HG03196 (cell line): Measurements from ENCODE around the gene PNN.
"Not testable (repeated sequence)": the region's sequence is repeated elsewhere in the genome, so short reads cannot be mapped to it uniquely, and the experiment has no call there.

Experiments
- ATAC-seq: cut with Tn5 transposase; IDR thresholded peaks from one replicate; pipeline ENCODE4 v1.9.1; 2021; ENCODE audit not compliant: unreplicated experiment

Gene PNN

GRCh38 chr14:39180553-39180952 is 5.5 kb downstream of the PNN start:
- no peak for ATAC-seq

GRCh38 chr14:39181026-39181692 is 6.1 kb downstream of the PNN start:
- ATAC-seq = no peak

- ATAC-seq = no peak
Observed at GRCh38 chr14:39181693-39182047, 6.6 kb downstream of the PNN start.

- no peak for ATAC-seq
Observed at GRCh38 chr14:39182770-39183684, 8.0 kb downstream of the PNN start.

GRCh38 chr14:39183685-39184003 is 8.6 kb downstream of the PNN start:
- not testable (repeated sequence) for ATAC-seq

GRCh38 chr14:39184628-39185255 is 9.7 kb downstream of the PNN start:
- ATAC-seq = no peak

GRCh38 chr14:39185256-39186049 is 10.4 kb downstream of the PNN start:
- no peak for ATAC-seq

GRCh38 chr14:39186941-39187525 is 12.0 kb downstream of the PNN start:
- no peak for ATAC-seq

GRCh38 chr14:39203659-39204606 is 28.9 kb downstream of the PNN start:
- ATAC-seq = no peak

GRCh38 chr14:39207430-39207829 is 32.4 kb downstream of the PNN start:
- not testable (repeated sequence) for ATAC-seq

- ATAC-seq = no peak
Observed at GRCh38 chr14:39211109-39211741, 36.2 kb downstream of the PNN start.

GRCh38 chr14:39212034-39212433 is 37.0 kb downstream of the PNN start:
- no peak for ATAC-seq

- ATAC-seq = no peak
Observed at GRCh38 chr14:39212693-39213092, 37.6 kb downstream of the PNN start.

- no peak for ATAC-seq
Observed at GRCh38 chr14:39217214-39217879, 42.3 kb downstream of the PNN start.

GRCh38 chr14:39218171-39218769 is 43.2 kb downstream of the PNN start:
- no peak for ATAC-seq

- ATAC-seq = no peak
Observed at GRCh38 chr14:39219075-39219499, 44.0 kb downstream of the PNN start.

- not testable (repeated sequence) for ATAC-seq
Observed at GRCh38 chr14:39220473-39220872, 45.4 kb downstream of the PNN start.

- ATAC-seq = no peak
Observed at GRCh38 chr14:39228044-39228443, 53.0 kb downstream of the PNN start.
